HEK293 (cell line): ENCODE measurements around the gene ADGRD1.
A peak's percentile ranks its signal among the peaks of the same experiment; 100 is the strongest.

Experiments used
- CTCF ChIA-PET: fragments of 350-600 bp; formaldehyde crosslinking; extraction: SDS; loops from one replicate; lab custom pipeline; 2021; ENCODE audit warnings: antibody characterized with exemption; lab: Yijun Ruan, JAX
- POLR2A ChIA-PET: fragments of 300-600 bp; formaldehyde crosslinking; extraction: SDS; loops from one replicate; lab custom pipeline; 2020; ENCODE audit warnings: antibody characterized with exemption, inconsistent platforms; lab: Yijun Ruan, JAX
- H3K27ac ChIP-seq: fragments of 200-500 bp; sonication (Bioruptor generic); 2 replicates; pipeline ENCODE4 v1.5.1; 2014; ENCODE audit warnings: low read depth, low read length, control low read depth, inconsistent platforms; ENCODE audit errors: extremely low read depth
- H3K36me3 ChIP-seq, 2 experiments: fragments of 200-500 bp in 1 of 2; sonication (Bioruptor generic) in 1 of 2; 1 replicate in 1 of 2; 2 replicates in 1 of 2; pipeline ENCODE4 v1.5.1; 2014 to 2017; ENCODE audit warnings: inconsistent platforms in 2 of 2, low read length in 2 of 2; ENCODE audit not compliant: control insufficient read depth in 2 of 2, insufficient read depth in 1 of 2
- H3K4me1 ChIP-seq: fragments of 200-500 bp; sonication (Bioruptor generic); 2 replicates; pipeline ENCODE4 v1.5.1; 2014; ENCODE audit warnings: mild to moderate bottlenecking, low read length, inconsistent platforms; ENCODE audit not compliant: control insufficient read depth, insufficient read depth
- H3K4me3 ChIP-seq: 2 replicates; pipeline ENCODE4 v1.5.1; 2011; ENCODE audit warnings: low read depth, mild to moderate bottlenecking, control low read depth, low read length, moderate library complexity
- H3K9me3 ChIP-seq: fragments of 200-500 bp; sonication (Bioruptor generic); 2 replicates; pipeline ENCODE4 v1.5.1; 2014; ENCODE audit warnings: low read depth, low read length, inconsistent platforms; ENCODE audit not compliant: control insufficient read depth, insufficient read depth
- GLIS1 ChIP-seq: fragments of 450-650 bp; formaldehyde crosslinking; IDR thresholded peaks from 2 replicates; pipeline ENCODE4 v1.5.1; 2016; ENCODE audit warnings: missing biosample characterization, missing genetic modification characterization
- IKZF3 ChIP-seq: fragments of 450-650 bp; IDR thresholded peaks from 2 replicates; pipeline ENCODE4 v1.5.0; 2018; ENCODE audit warnings: missing biosample characterization, mild to moderate bottlenecking, missing genetic modification characterization, moderate library complexity
- KLF7 ChIP-seq: fragments of 450-650 bp; formaldehyde crosslinking; IDR thresholded peaks from 2 replicates; pipeline ENCODE4 v1.5.1; 2016; ENCODE audit warnings: missing biosample characterization, missing genetic modification characterization, borderline replicate concordance
- OSR2 ChIP-seq: fragments of 450-650 bp; formaldehyde crosslinking; IDR thresholded peaks from 2 replicates; pipeline ENCODE4 v1.5.1; 2016; ENCODE audit warnings: missing biosample characterization, missing genetic modification characterization
- ZBTB10 ChIP-seq: fragments of 450-650 bp; formaldehyde crosslinking; IDR thresholded peaks from 2 replicates; pipeline ENCODE4 v1.5.1; 2016; ENCODE audit warnings: missing biosample characterization, missing genetic modification characterization
- ZBTB48 ChIP-seq: fragments of 450-650 bp; formaldehyde crosslinking; IDR thresholded peaks from 2 replicates; pipeline ENCODE4 v1.5.1; 2016; ENCODE audit warnings: missing biosample characterization, missing genetic modification characterization
- ZBTB7A ChIP-seq: fragments of 450-650 bp; formaldehyde crosslinking; IDR thresholded peaks from 2 replicates; pipeline ENCODE4 v1.5.1; 2016; ENCODE audit warnings: low read depth, missing biosample characterization, missing genetic modification characterization
- ZIC2 ChIP-seq: fragments of 450-650 bp; formaldehyde crosslinking; IDR thresholded peaks from 2 replicates; pipeline ENCODE4 v1.5.1; 2016; ENCODE audit warnings: missing biosample characterization, missing genetic modification characterization
- ZNF155 ChIP-seq: fragments of 450-650 bp; formaldehyde crosslinking; IDR thresholded peaks from 2 replicates; pipeline ENCODE4 v1.5.1; 2016; ENCODE audit warnings: missing biosample characterization, missing genetic modification characterization
- ZNF2 ChIP-seq: fragments of 450-650 bp; formaldehyde crosslinking; IDR thresholded peaks from 2 replicates; pipeline ENCODE4 v1.5.1; 2016; ENCODE audit warnings: missing biosample characterization, missing genetic modification characterization
- ZNF223 ChIP-seq: fragments of 450-650 bp; formaldehyde crosslinking; IDR thresholded peaks from 2 replicates; pipeline ENCODE4 v1.5.1; 2016; ENCODE audit warnings: missing biosample characterization, missing genetic modification characterization
- ZNF239 ChIP-seq: fragments of 450-650 bp; formaldehyde crosslinking; IDR thresholded peaks from 2 replicates; pipeline ENCODE4 v1.5.1; 2016; ENCODE audit warnings: missing biosample characterization, missing genetic modification characterization
- ZNF398 ChIP-seq: fragments of 450-650 bp; formaldehyde crosslinking; IDR thresholded peaks from 2 replicates; pipeline ENCODE4 v1.5.1; 2017; ENCODE audit warnings: missing biosample characterization, missing genetic modification characterization
- ZNF449 ChIP-seq: fragments of 450-650 bp; formaldehyde crosslinking; IDR thresholded peaks from 2 replicates; pipeline ENCODE4 v1.5.1; 2017; ENCODE audit warnings: missing biosample characterization, mild to moderate bottlenecking, missing genetic modification characterization, moderate library complexity
- ZNF548 ChIP-seq: fragments of 450-650 bp; formaldehyde crosslinking; IDR thresholded peaks from 2 replicates; pipeline ENCODE4 v1.5.1; 2016; ENCODE audit warnings: missing biosample characterization, missing genetic modification characterization
- ZNF555 ChIP-seq: fragments of 450-650 bp; formaldehyde crosslinking; conservative IDR thresholded peaks from 2 replicates; pipeline ENCODE4 v1.5.1; 2017; ENCODE audit warnings: missing biosample characterization, mild to moderate bottlenecking, missing genetic modification characterization, inconsistent platforms
- ZNF768 ChIP-seq: fragments of 450-650 bp; formaldehyde crosslinking; IDR thresholded peaks from 2 replicates; pipeline ENCODE4 v1.5.1; 2018; ENCODE audit warnings: missing biosample characterization, mild to moderate bottlenecking, missing genetic modification characterization
- ZSCAN18 ChIP-seq: fragments of 450-650 bp; formaldehyde crosslinking; IDR thresholded peaks from 2 replicates; pipeline ENCODE4 v1.5.1; 2016; ENCODE audit warnings: missing biosample characterization, missing genetic modification characterization

ADGRD1 gene

GRCh38 chr12:131138638-131139362, 185.1 kb downstream of the ADGRD1 start:
- Histone ChIP-seq H3K4me3 (no peak overlapping the region), H3K4me1 (no peaks in the 10 kb centered on the region), H3K36me3 (no peaks in the 10 kb centered on the region), H3K9me3 (no peaks in the 10 kb centered on the region), H3K27ac (no peak overlapping the region)
- ChIA-PET POLR2A (no interaction called here), CTCF (no interaction called here)
- TF ChIP-seq ZNF548 (tag by site-specific recombination) (no peak), ZNF398 (tag by site-specific recombination) (no peak), GLIS1 (no peak), ZNF449 (tag by site-specific recombination) (no peak), ZNF223 (tag by site-specific recombination) (no peak), ZSCAN18 (no peak), ZNF155 (tag by site-specific recombination) (no peak), ZBTB10 (tag by site-specific recombination) (no peak), KLF7 (tag by site-specific recombination) (no peak), ZIC2 (tag by site-specific recombination) (no peak), ZNF239 (no peak), ZBTB7A (tag by site-specific recombination) (no peak), ZNF2 (no peak), ZNF768 (no peak), ZNF555 (tag by site-specific recombination) (no peak), OSR2 (tag by site-specific recombination) (no peak), IKZF3 (tag by site-specific recombination) (no peak)

GRCh38 chr12:131139363-131140068, 185.8 kb downstream of the ADGRD1 start:
- Histone ChIP-seq H3K36me3 (no peaks in the 10 kb centered on the region), H3K4me3 (no peak overlapping the region), H3K27ac (no peak overlapping the region), H3K4me1 (no peaks in the 10 kb centered on the region), H3K9me3 (no peaks in the 10 kb centered on the region)
- TF ChIP-seq ZIC2 (tag by site-specific recombination) (peak; percentile 60), ZBTB48 (tag by site-specific recombination) (no peak)
- ChIA-PET POLR2A (no interaction called here), CTCF (no interaction called here)
